B cell (primary cell): ENCODE measurements around the gene SDCCAG8.

Experiments
- EZH2 ChIP-seq: IDR thresholded peaks from 2 replicates; pipeline ENCODE4 v1.6.1; 2012; ENCODE audit warnings: borderline replicate concordance, low read depth, mild to moderate bottlenecking, moderate library complexity, low read length; ENCODE audit not compliant: insufficient read depth, poor library complexity, severe bottlenecking
- TF ChIP-seq, protein P1 (sequence below): fragments of 200-600 bp; IDR thresholded peaks from one replicate; pipeline ENCODE4 v1.8.0; 2022; ENCODE audit warnings: antibody characterized with exemption, mild to moderate bottlenecking

GRCh38 chr1:243408479-243408878 is 152.6 kb downstream of the SDCCAG8 start:
- no peak for TF ChIP-seq EZH2
- TF ChIP-seq, protein P1, sequence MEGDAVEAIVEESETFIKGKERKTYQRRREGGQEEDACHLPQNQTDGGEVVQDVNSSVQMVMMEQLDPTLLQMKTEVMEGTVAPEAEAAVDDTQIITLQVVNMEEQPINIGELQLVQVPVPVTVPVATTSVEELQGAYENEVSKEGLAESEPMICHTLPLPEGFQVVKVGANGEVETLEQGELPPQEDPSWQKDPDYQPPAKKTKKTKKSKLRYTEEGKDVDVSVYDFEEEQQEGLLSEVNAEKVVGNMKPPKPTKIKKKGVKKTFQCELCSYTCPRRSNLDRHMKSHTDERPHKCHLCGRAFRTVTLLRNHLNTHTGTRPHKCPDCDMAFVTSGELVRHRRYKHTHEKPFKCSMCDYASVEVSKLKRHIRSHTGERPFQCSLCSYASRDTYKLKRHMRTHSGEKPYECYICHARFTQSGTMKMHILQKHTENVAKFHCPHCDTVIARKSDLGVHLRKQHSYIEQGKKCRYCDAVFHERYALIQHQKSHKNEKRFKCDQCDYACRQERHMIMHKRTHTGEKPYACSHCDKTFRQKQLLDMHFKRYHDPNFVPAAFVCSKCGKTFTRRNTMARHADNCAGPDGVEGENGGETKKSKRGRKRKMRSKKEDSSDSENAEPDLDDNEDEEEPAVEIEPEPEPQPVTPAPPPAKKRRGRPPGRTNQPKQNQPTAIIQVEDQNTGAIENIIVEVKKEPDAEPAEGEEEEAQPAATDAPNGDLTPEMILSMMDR: no peak
